IMR-90 (cell line): ENCODE measurements around the gene PINK1. TPM values are rescaled to one million over a fixed set of nuclear protein-coding genes. Genes with fewer than 3 reads are reported as not detected.

ENCODE experiments used
- ATAC-seq: fragments of 200-7000 bp; cut with Tn5 transposase; 2 replicates; pipeline ENCODE4 v1.9.1; 2020; ENCODE audit warnings: low read depth, mild to moderate bottlenecking, moderate library complexity
- BruUV-seq: library from RNA; stranded (reverse); fragments of 400-500 nt; replicated peaks from 2 replicates; lab custom pipeline; 2021; lab: Mats Ljungman, UMichigan
- CTCF ChIA-PET: fragments of 300-600 bp; formaldehyde crosslinking; extraction: SDS; loops from one replicate; lab custom pipeline; 2021; ENCODE audit warnings: antibody characterized with exemption; lab: Yijun Ruan, JAX
- POLR2A ChIA-PET: fragments of 300-600 bp; sonication (Branson Sonifier 250); formaldehyde crosslinking; loops from one replicate; lab custom pipeline; 2022; ENCODE audit warnings: antibody characterized with exemption; ENCODE audit not compliant: unreplicated experiment; lab: Charles Lee
- DNase-seq: peaks from one replicate; pipeline ENCODE4 v3.0.0; 2013
- H2AFZ ChIP-seq: replicated peaks from 2 replicates; pipeline ENCODE3; 2013; ENCODE audit warnings: low read length, mild to moderate bottlenecking; ENCODE audit not compliant: poor library complexity
- H2AK5ac ChIP-seq: 2 replicates; pipeline ENCODE4 v1.6.1; 2013; ENCODE audit warnings: low read depth, low read length, inconsistent platforms
- H2AK9ac ChIP-seq: replicated peaks from 2 replicates; pipeline ENCODE3; 2013; ENCODE audit warnings: mild to moderate bottlenecking, low read depth, low read length, moderate library complexity; ENCODE audit not compliant: poor library complexity
- H2BK120ac ChIP-seq: 2 replicates; pipeline ENCODE4 v1.6.1; 2013; ENCODE audit warnings: low read depth, low read length, inconsistent platforms
- H2BK15ac ChIP-seq: 3 replicates; pipeline ENCODE4 v1.6.1; 2013; ENCODE audit warnings: low read depth, low read length, inconsistent platforms
- H2BK20ac ChIP-seq: 2 replicates; pipeline ENCODE4 v1.6.1; 2013; ENCODE audit warnings: low read depth, mild to moderate bottlenecking, inconsistent platforms, low read length, moderate library complexity
- H2BK5ac ChIP-seq: 2 replicates; pipeline ENCODE4 v1.6.1; 2013; ENCODE audit warnings: mild to moderate bottlenecking, low read depth, low read length, inconsistent platforms; ENCODE audit not compliant: poor library complexity, severe bottlenecking
- H3K14ac ChIP-seq: replicated peaks from 2 replicates; pipeline ENCODE4 v1.6.1; 2013; ENCODE audit warnings: low read depth, low read length, inconsistent platforms
- H3K18ac ChIP-seq: 2 replicates; pipeline ENCODE4 v1.6.1; 2013; ENCODE audit warnings: low read depth, low read length, control low read depth
- H3K23ac ChIP-seq: 2 replicates; pipeline ENCODE4 v1.6.1; 2013; ENCODE audit warnings: low read depth, low read length, inconsistent platforms
- H3K27ac ChIP-seq: 2 replicates; pipeline ENCODE4 v1.5.1; 2013; ENCODE audit warnings: mild to moderate bottlenecking, control low read depth, low read length; ENCODE audit not compliant: insufficient read depth
- H3K27me3 ChIP-seq: 2 replicates; pipeline ENCODE4 v1.6.1; 2013; ENCODE audit warnings: low read length; ENCODE audit not compliant: control insufficient read depth, insufficient read depth
- H3K36me3 ChIP-seq: 2 replicates; pipeline ENCODE4 v1.6.1; 2013; ENCODE audit warnings: low read length, mixed read lengths; ENCODE audit not compliant: control insufficient read depth, insufficient read depth
- H3K4ac ChIP-seq: 2 replicates; pipeline ENCODE4 v1.6.1; 2013; ENCODE audit warnings: low read depth, low read length, inconsistent platforms
- H3K4me1 ChIP-seq: 2 replicates; pipeline ENCODE4 v1.6.1; 2013; ENCODE audit warnings: low read length, mixed read lengths; ENCODE audit not compliant: control insufficient read depth, insufficient read depth
- H3K4me2 ChIP-seq: 2 replicates; pipeline ENCODE4 v1.6.1; 2013; ENCODE audit warnings: low read depth, mild to moderate bottlenecking, control low read depth, low read length, moderate library complexity
- H3K4me3 ChIP-seq: 2 replicates; pipeline ENCODE4 v1.5.1; 2013; ENCODE audit warnings: low read depth, mild to moderate bottlenecking, control low read depth, low read length, moderate library complexity; ENCODE audit not compliant: insufficient read depth
- H3K56ac ChIP-seq: 2 replicates; pipeline ENCODE4 v1.6.1; 2013; ENCODE audit warnings: low read length, inconsistent platforms; ENCODE audit not compliant: insufficient read depth; ENCODE audit errors: extremely low read depth
- H3K79me1 ChIP-seq, 2 experiments: 2 replicates each; pipeline ENCODE4 v1.6.1; 2013; ENCODE audit warnings: low read length in 2 of 2, inconsistent platforms in 1 of 2, low read depth in 1 of 2
- H3K9ac ChIP-seq: 2 replicates; pipeline ENCODE4 v1.6.1; 2013; ENCODE audit warnings: low read depth, low read length, control low read depth
- H3K9me1 ChIP-seq: 2 replicates; pipeline ENCODE4 v1.6.1; 2013; ENCODE audit warnings: low read length, inconsistent platforms; ENCODE audit not compliant: insufficient read depth
- H3K9me3 ChIP-seq: 2 replicates; pipeline ENCODE4 v1.6.1; 2013; ENCODE audit warnings: low read length; ENCODE audit not compliant: control insufficient read depth, insufficient read depth
- H4K20me1 ChIP-seq: 2 replicates; pipeline ENCODE4 v1.6.1; 2013; ENCODE audit warnings: low read length, inconsistent platforms; ENCODE audit not compliant: insufficient read depth
- H4K5ac ChIP-seq: 2 replicates; pipeline ENCODE4 v1.6.1; 2013; ENCODE audit warnings: mild to moderate bottlenecking, low read depth, low read length, control low read depth
- H4K8ac ChIP-seq, 2 experiments: 2 replicates each; pipeline ENCODE4 v1.6.1; 2013; ENCODE audit warnings: low read depth in 2 of 2, low read length in 2 of 2, control low read depth in 1 of 2, inconsistent platforms in 1 of 2
- H4K91ac ChIP-seq: 2 replicates; pipeline ENCODE4 v1.6.1; 2013; ENCODE audit warnings: low read depth, low read length, inconsistent platforms; ENCODE audit not compliant: insufficient read depth
- CHD1 ChIP-seq: IDR thresholded peaks from 2 replicates; pipeline ENCODE4 v1.6.1; 2012; ENCODE audit warnings: low read depth, low read length, improper control_type of control experiment
- CTCF ChIP-seq: conservative IDR thresholded peaks from 2 replicates; pipeline ENCODE4 v1.5.1; 2012; ENCODE audit warnings: mild to moderate bottlenecking, low read depth, low read length, improper control_type of control experiment
- FOS ChIP-seq: fragments of 150-350 bp; IDR thresholded peaks from 2 replicates; pipeline ENCODE4 v1.6.1; 2016; ENCODE audit warnings: low read depth, low read length
- NFE2L2 ChIP-seq: fragments of 150-350 bp; IDR thresholded peaks from 2 replicates; pipeline ENCODE4 v1.6.1; 2016; ENCODE audit warnings: low read depth, mild to moderate bottlenecking, low read length
- POLR2A ChIP-seq: IDR thresholded peaks from 2 replicates; pipeline ENCODE4 v1.6.1; 2012; ENCODE audit warnings: mild to moderate bottlenecking, low read depth, low read length
- RAD21 ChIP-seq: IDR thresholded peaks from 2 replicates; pipeline ENCODE4 v1.6.1; 2012; ENCODE audit warnings: low read length, improper control_type of control experiment
- RCOR1 ChIP-seq: IDR thresholded peaks from 2 replicates; pipeline ENCODE4 v1.6.1; 2012; ENCODE audit warnings: mild to moderate bottlenecking, low read length, improper control_type of control experiment; ENCODE audit not compliant: insufficient replicate concordance
- WGBS, 2 experiments: methylation state at CpG; one replicate each; pipeline versions ENCODE4 v1.1.5 to v1.1.7; 2013; ENCODE audit warnings: missing lambda C conversion rate in 2 of 2; ENCODE audit not compliant: insufficient read length in 1 of 2; ENCODE audit errors: extremely low coverage in 2 of 2; 5-methylcytosine and 5-hydroxymethylcytosine counted together
- dilution Hi-C: fragments of 300-500 bp; cut with HindIII; formaldehyde crosslinking; loops from one replicate; pipeline ENCODE4 v1.14.3; 2018; ENCODE audit warnings: low sequenced_read_pairs; ENCODE audit not compliant: unreplicated experiment
- in situ Hi-C: fragments of 300-500 bp; cut with MboI; formaldehyde crosslinking; loops from 3 replicates; pipeline ENCODE4 v1.14.3; 2019; ENCODE audit warnings: low sequenced_read_pairs, inconsistent platforms, mixed read lengths
- intact Hi-C: fragments of 100-400 bp; cut with micrococcal nuclease; formaldehyde crosslinking; loops from 2 replicates; pipeline ENCODE4 v1.10.0; 2022
- polyA plus RNA-seq, 3 experiments: library from polyadenylated mRNA; depleted of rRNA; stranded (reverse); fragments of >200 nt; gene quantifications; 2 replicates each; pipeline ENCODE4 v1.2.3, GENCODE V29; 2012; ENCODE audit warnings: low replicate concordance in 1 of 3
- total RNA-seq: library from RNA; depleted of rRNA; stranded (reverse); fragments of >200 nt; gene quantifications from 2 replicates; pipeline ENCODE4 v1.2.3, GENCODE V29; 2012
- TF ChIP-seq, protein P1 (sequence below): fragments of 150-350 bp; IDR thresholded peaks from 2 replicates; pipeline ENCODE4 v1.6.1; 2016; ENCODE audit warnings: low read depth, mild to moderate bottlenecking, low read length, moderate library complexity, borderline replicate concordance

PINK1 gene
- total and polyA plus RNA-seq, 2 of the 4 experiments (the other 2 are of a cell fraction) = 52.9 to 55.2 TPM

DNA sequence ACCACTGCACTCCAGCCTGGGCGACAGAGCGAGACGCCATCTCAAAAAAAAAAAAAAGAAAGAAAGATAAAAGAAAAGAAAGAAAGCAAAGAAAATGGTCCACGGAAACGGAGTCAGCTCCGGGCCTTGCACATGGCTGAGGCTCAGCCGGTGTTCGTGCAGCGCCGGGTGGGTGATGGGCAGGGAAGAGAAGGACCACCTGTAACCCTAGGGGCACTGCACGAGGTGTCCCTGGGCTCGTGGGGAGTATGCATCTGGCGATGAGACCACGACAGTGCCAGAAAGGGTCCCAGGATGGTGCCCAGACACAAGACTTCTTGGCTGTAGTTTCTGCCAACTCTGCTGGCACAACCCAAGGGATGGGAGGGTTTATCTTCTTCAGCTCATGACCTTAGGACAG lies 38.5 kb upstream of the PINK1 start:
- Histone ChIP-seq H3K4ac (no peak overlapping the region), H4K91ac (no peak overlapping the region), H3K23ac (no peak overlapping the region), H2BK20ac (no peak overlapping the region), H3K18ac (no peak overlapping the region), H4K8ac (no peak overlapping the region), H4K20me1 (no peaks in the 10 kb centered on the region), H3K14ac (no peak overlapping the region), H3K4me2 (no peak overlapping the region), H3K79me1 (no peaks in the 10 kb centered on the region), H2BK15ac (no peak overlapping the region), H2BK120ac (no peak overlapping the region), H3K36me3 (no peaks in the 10 kb centered on the region), H2AFZ (no peak overlapping the region), H3K9me1 (peaks cover 5% of the 10 kb centered on the region; the same call in 1 of the 2 replicates), H2AK9ac (no peak overlapping the region), H3K56ac (no peak overlapping the region), H2BK5ac (no peak overlapping the region), H3K9me3 (no peaks in the 10 kb centered on the region), H3K27ac (no peak overlapping the region), H2AK5ac (no peak overlapping the region), H3K27me3 (peaks cover 8% of the 10 kb centered on the region; the same call in 1 of the 2 replicates), H4K5ac (no peak overlapping the region), H3K4me3 (no peak overlapping the region), H3K9ac (no peak overlapping the region), H3K4me1 (peaks cover 8% of the 10 kb centered on the region)
- BruUV-seq = no TSS peak
- in situ Hi-C loops (no loop called here), intact Hi-C loops (no loop called here), dilution Hi-C loops (no loop called here)
- ATAC-seq (no peak), DNase-seq (no peak)
- ChIA-PET CTCF (interaction anchor here (0.6 to 0.7 kb wide), 2 partner anchors 20 to 73 kb away, joined by 4 to 7 read pairs; no protein-coding TSS in a partner anchor), POLR2A (no interaction called here)
- 85% methylated on average over 4 of the region's 14 CpGs; no CpG with 5 or more reads in 1 of the 2 experiments for WGBS, 2 experiments
- TF ChIP-seq CHD1 (no peak), NFE2L2 (no peak), RAD21 (no peak), RCOR1 (no peak), FOS (no peak), CTCF (no peak), POLR2A (no peak)
- TF ChIP-seq, protein P1, sequence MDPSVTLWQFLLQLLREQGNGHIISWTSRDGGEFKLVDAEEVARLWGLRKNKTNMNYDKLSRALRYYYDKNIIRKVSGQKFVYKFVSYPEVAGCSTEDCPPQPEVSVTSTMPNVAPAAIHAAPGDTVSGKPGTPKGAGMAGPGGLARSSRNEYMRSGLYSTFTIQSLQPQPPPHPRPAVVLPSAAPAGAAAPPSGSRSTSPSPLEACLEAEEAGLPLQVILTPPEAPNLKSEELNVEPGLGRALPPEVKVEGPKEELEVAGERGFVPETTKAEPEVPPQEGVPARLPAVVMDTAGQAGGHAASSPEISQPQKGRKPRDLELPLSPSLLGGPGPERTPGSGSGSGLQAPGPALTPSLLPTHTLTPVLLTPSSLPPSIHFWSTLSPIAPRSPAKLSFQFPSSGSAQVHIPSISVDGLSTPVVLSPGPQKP = no peak
